8988T (cell line): ENCODE measurements around the gene ARMC9.

Experiments
- DNase-seq: peaks from one replicate; pipeline ENCODE4 v3.0.0; 2011

ARMC9 gene

GRCh38 chr2:231210782-231211181, 12.4 kb downstream of the ARMC9 start:
- no peak for DNase-seq

GRCh38 chr2:231211486-231211885, 13.1 kb downstream of the ARMC9 start:
- no peak for DNase-seq

- DNase-seq, result no peak
Observed at GRCh38 chr2:231212329-231212845, 14.0 kb downstream of the ARMC9 start.

GRCh38 chr2:231213931-231214642, 15.7 kb downstream of the ARMC9 start:
- no peak for DNase-seq

GRCh38 chr2:231218366-231218765, 19.9 kb downstream of the ARMC9 start:
- DNase-seq, result no peak

- DNase-seq, result no peak
Observed at GRCh38 chr2:231219289-231219688, 20.9 kb downstream of the ARMC9 start.

- no peak for DNase-seq
Observed at GRCh38 chr2:231221761-231222160, 23.3 kb downstream of the ARMC9 start.

- no peak for DNase-seq
Observed at GRCh38 chr2:231222318-231223000, 24.0 kb downstream of the ARMC9 start.

GRCh38 chr2:231223001-231223375, 24.6 kb downstream of the ARMC9 start:
- DNase-seq, result no peak

GRCh38 chr2:231223458-231223976, 25.1 kb downstream of the ARMC9 start:
- DNase-seq, result no peak

- DNase-seq, result peak; percentile 68
Observed at GRCh38 chr2:231227310-231228162, 29.1 kb downstream of the ARMC9 start.

- no peak for DNase-seq
Observed at GRCh38 chr2:231228223-231228622, 29.8 kb downstream of the ARMC9 start.

GRCh38 chr2:231228974-231229529, 30.6 kb downstream of the ARMC9 start:
- no peak for DNase-seq

- no peak for DNase-seq
Observed at GRCh38 chr2:231235217-231235616, 36.8 kb downstream of the ARMC9 start.

- no peak for DNase-seq
Observed at GRCh38 chr2:231238689-231239088, 40.3 kb downstream of the ARMC9 start.

- no peak for DNase-seq
Observed at GRCh38 chr2:231239751-231240150, 41.3 kb downstream of the ARMC9 start.

- DNase-seq, result no peak
Observed at GRCh38 chr2:231241755-231242507, 43.5 kb downstream of the ARMC9 start.

- no peak for DNase-seq
Observed at GRCh38 chr2:231243866-231244265, 45.4 kb downstream of the ARMC9 start.

GRCh38 chr2:231244382-231245248, 46.2 kb downstream of the ARMC9 start:
- DNase-seq, result no peak

GRCh38 chr2:231245249-231246094, 47.0 kb downstream of the ARMC9 start:
- DNase-seq, result no peak
